Embryonic facial prominence (tissue), 1 donor: ENCODE results near the gene UBN1.

Experiments used
- DNase-seq: peaks from one replicate; pipeline ENCODE4 v3.0.0-alpha.2; 2016; ENCODE audit errors: extremely low spot score

UBN1 gene

DNA sequence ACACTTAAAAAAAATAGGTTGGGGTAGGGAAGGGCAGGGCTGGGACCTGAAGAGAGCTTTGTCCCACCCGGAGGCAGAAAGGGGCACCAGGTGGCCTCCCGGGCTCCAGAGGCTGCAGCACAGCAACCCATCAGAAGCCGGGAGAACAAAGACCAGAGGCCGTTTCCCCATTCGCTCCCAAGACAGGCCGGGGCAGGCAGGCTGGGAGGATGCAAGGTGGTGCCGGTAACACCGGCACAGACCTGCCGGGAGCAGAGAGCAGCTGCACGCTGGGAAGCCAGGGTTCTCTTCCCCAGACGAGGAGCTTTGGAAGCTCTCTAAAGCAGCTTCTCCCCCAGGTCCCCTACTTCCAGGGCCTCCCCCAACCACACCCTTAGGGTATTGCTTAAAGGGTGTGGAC lies 84.1 kb downstream of the UBN1 start:
- DNase-seq, result no peak
